ENCODE results near the gene MED13L. TPM values are rescaled to one million over a fixed set of nuclear protein-coding genes. Genes with fewer than 3 reads are reported as not detected.

MED13L gene
- polyA plus RNA-seq, 1 of the 3 experiments (the other 2 are of a cell fraction) = 17.1 TPM

- no peak overlapping the region for H3K9ac ChIP-seq
- no peak overlapping the region for H3K27ac ChIP-seq (ENCODE audit: low read depth in 2 of 2, low read length in 1 of 2)
- no peaks in the 10 kb centered on the region for H3K27me3 ChIP-seq (ENCODE audit: insufficient read depth)
- no peaks in the 10 kb centered on the region for H3K9me2 ChIP-seq
- peaks cover 18 to 59% of the 10 kb centered on the region in 2 experiments for H3K4me1 ChIP-seq (ENCODE audit: control insufficient read depth in 1 of 2, insufficient read depth in 2 of 2, low read depth in 1 of 2, low read length in 1 of 2)
- POLR2A ChIA-PET = no interaction called here
- no peaks in the 10 kb centered on the region for H3K36me3 ChIP-seq (replicated peaks in 1 of 2; ENCODE audit: control insufficient read depth in 1 of 2, insufficient read depth in 2 of 2, low read length in 1 of 2)
- H3F3A ChIP-seq (replicated peaks; ENCODE audit: insufficient read depth) = peaks cover 52% of the 10 kb centered on the region
- TF ChIP-seq USF2 (IDR thresholded peaks at IDR 0.05; ENCODE audit: borderline replicate concordance, low read depth, low read length) (no peak), GABPA (IDR thresholded peaks at IDR 0.05; ENCODE audit: low read depth) (no peak), TEAD4 (IDR thresholded peaks at IDR 0.05; ENCODE audit: borderline replicate concordance, insufficient read depth) (no peak), IRF3 (IDR thresholded peaks at IDR 0.05; ENCODE audit: low read depth, low read length) (no peak), PBX3 (IDR thresholded peaks at IDR 0.05) (no peak), RFX5 (IDR thresholded peaks at IDR 0.05; ENCODE audit: low read length) (no peak), FOXM1 (IDR thresholded peaks at IDR 0.05; ENCODE audit: low read depth) (no peak), RXRA (IDR thresholded peaks at IDR 0.05; ENCODE audit: borderline replicate concordance, low read depth) (no peak), FOXJ3 (CRISPR knock-in tag; IDR thresholded peaks at IDR 0.05) (no peak)
- CTCF ChIA-PET = no interaction called here
- no peak overlapping the region for H2AFZ ChIP-seq (ENCODE audit: low read depth)
- H3K4me2 ChIP-seq = no peak overlapping the region
- H3K79me2 ChIP-seq (ENCODE audit: insufficient read depth) = peaks cover 97% of the 10 kb centered on the region
- no peak overlapping the region for H3K4me3 ChIP-seq (ENCODE audit: low read depth in 2 of 2, low read length in 1 of 2)
- peaks cover 97% of the 10 kb centered on the region for H4K20me1 ChIP-seq (ENCODE audit: insufficient read depth)
- DNase-seq = no peak
- no peaks in the 10 kb centered on the region for H3K9me3 ChIP-seq
Observed at GRCh38 chr12:116138781-116139180, 138.7 kb downstream of the MED13L start.

GRCh38 chr12:116138364-116138763 is 139.1 kb downstream of the MED13L start:
- H3K4me1 ChIP-seq (ENCODE audit: control insufficient read depth in 1 of 2, insufficient read depth in 2 of 2, low read depth in 1 of 2, low read length in 1 of 2) = peaks cover 20 to 62% of the 10 kb centered on the region in 2 experiments
- H2AFZ ChIP-seq (ENCODE audit: low read depth) = no peak overlapping the region
- ChIA-PET POLR2A (no interaction called here), CTCF (interaction anchor here (0.9 kb wide), 1 partner anchor 123 kb away, joined by 3 read pairs; no protein-coding TSS in a partner anchor)
- H4K20me1 ChIP-seq (ENCODE audit: insufficient read depth) = peaks cover 97% of the 10 kb centered on the region
- no peaks in the 10 kb centered on the region for H3K9me2 ChIP-seq
- TF ChIP-seq TAF1 (IDR thresholded peaks at IDR 0.05; ENCODE audit: borderline replicate concordance, low read depth, low read length) (no peak), RCOR1 (IDR thresholded peaks at IDR 0.05; ENCODE audit: low read length) (no peak), FOXJ3 (CRISPR knock-in tag; IDR thresholded peaks at IDR 0.05) (no peak), RXRA (IDR thresholded peaks at IDR 0.05; ENCODE audit: borderline replicate concordance, low read depth) (no peak), ZBTB33 (IDR thresholded peaks at IDR 0.05; ENCODE audit: borderline replicate concordance, low read depth) (no peak), RAD21 (IDR thresholded peaks at IDR 0.05; ENCODE audit: low read length) (no peak), IRF3 (IDR thresholded peaks at IDR 0.05; ENCODE audit: low read depth, low read length) (no peak)
- 100% methylated on average over 2 of the region's 2 CpGs for WGBS (ENCODE audit: low lambda C conversion rate)
- no peak for DNase-seq
- H3K9ac ChIP-seq = no peak overlapping the region
- no peaks in the 10 kb centered on the region for H3K36me3 ChIP-seq (replicated peaks in 1 of 2; ENCODE audit: control insufficient read depth in 1 of 2, insufficient read depth in 2 of 2, low read length in 1 of 2)
- no peaks in the 10 kb centered on the region for H3K9me3 ChIP-seq
- H3K27ac ChIP-seq (ENCODE audit: low read depth in 2 of 2, low read length in 1 of 2) = no peak overlapping the region
- no peak overlapping the region for H3K4me2 ChIP-seq
- H3K27me3 ChIP-seq (ENCODE audit: insufficient read depth) = no peaks in the 10 kb centered on the region
- H3F3A ChIP-seq (replicated peaks; ENCODE audit: insufficient read depth) = peaks cover 49% of the 10 kb centered on the region
- H3K4me3 ChIP-seq (ENCODE audit: low read depth in 2 of 2, low read length in 1 of 2) = no peak overlapping the region
- peaks cover 99% of the 10 kb centered on the region for H3K79me2 ChIP-seq (ENCODE audit: insufficient read depth)

All from SK-N-SH (cell line).